ENCODE results near the gene ZFYVE28. TPM values are rescaled to one million over a fixed set of nuclear protein-coding genes. Genes with fewer than 3 reads are reported as not detected.

The ZFYVE28 gene
- total RNA-seq, 2 donors from 2014 or later = 5.7 to 16.8 TPM

DNA sequence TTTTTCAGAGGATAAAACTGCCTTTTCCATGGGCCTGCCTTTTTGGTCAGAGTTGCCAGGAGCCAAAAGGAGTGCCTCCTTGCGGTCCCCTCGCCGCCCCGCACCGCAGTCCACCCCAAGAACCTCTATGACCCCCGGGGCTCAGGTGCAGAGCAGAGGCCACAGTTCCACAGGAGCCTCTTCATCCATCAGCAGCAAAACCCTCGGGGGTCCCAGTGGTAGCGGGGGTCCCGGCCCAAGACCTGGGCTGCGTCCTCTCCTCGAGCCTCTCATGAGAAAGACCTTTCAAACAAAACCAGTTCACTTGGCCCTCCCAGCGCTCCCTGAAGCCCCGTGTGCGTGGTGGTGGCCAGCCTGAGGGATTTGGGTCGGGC, 16.8 kb downstream of the ZFYVE28 start:
- ATAC-seq (no peak), DNase-seq (no peak)
- Histone ChIP-seq H3K4me1 (peaks cover 26% of the 10 kb centered on the region), H3K27ac (no peak overlapping the region), H3K4me3 (no peak overlapping the region), H3K36me3 (replicated peaks in 1 of 2; ENCODE audit: insufficient read depth in 1 of 2, low read depth in 2 of 2) (no peaks in the 10 kb centered on the region), H3K27me3 (no peaks in the 10 kb centered on the region), H3K9me3 (no peaks in the 10 kb centered on the region)
- WGBS, 2 donors = 50 to 56% methylated on average over 8 to 14 of the region's 15 CpGs
- intact Hi-C loops (cut with DNase I) = no loop called here
- TF ChIP-seq POLR2A (IDR thresholded peaks at IDR 0.05) = no peak
- TF ChIP-seq, protein P1, sequence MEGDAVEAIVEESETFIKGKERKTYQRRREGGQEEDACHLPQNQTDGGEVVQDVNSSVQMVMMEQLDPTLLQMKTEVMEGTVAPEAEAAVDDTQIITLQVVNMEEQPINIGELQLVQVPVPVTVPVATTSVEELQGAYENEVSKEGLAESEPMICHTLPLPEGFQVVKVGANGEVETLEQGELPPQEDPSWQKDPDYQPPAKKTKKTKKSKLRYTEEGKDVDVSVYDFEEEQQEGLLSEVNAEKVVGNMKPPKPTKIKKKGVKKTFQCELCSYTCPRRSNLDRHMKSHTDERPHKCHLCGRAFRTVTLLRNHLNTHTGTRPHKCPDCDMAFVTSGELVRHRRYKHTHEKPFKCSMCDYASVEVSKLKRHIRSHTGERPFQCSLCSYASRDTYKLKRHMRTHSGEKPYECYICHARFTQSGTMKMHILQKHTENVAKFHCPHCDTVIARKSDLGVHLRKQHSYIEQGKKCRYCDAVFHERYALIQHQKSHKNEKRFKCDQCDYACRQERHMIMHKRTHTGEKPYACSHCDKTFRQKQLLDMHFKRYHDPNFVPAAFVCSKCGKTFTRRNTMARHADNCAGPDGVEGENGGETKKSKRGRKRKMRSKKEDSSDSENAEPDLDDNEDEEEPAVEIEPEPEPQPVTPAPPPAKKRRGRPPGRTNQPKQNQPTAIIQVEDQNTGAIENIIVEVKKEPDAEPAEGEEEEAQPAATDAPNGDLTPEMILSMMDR (IDR thresholded peaks at IDR 0.05) = no peak

DNA sequence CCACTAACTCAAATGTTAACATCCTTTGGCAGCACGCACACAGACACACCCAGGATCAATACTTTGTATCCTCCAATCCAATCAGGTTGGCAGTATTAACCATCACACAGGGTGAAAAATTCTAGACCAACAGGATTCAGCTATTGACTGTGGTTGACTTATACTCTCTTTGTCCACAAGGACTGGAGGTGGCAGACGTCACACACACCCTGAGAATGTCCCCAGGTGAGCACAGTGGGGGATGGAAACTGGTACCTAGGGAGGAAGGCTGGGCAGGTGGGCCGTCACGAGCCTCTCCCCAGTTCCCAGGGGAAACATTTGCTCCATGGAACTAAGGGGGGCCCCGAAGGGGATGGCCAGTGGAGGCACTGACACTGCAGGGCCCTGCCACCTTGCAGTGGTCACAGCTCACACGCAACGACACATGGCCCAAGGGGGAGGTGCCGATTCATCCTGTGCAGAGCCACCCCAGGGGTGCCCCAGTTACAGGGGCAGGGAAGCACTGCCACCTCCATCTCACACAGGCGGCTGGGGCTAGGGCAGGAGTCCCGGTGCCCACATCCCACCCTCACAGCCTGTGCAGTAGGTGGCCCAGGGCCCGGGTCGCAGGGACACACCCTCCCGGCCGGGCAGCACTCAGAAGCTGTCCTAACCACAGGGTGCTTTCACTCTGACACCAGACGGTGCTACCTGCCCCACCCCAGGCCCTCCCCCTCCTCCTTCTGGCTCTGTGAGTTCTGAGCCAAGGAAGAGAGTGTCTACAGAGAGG, 17.4 kb downstream of the ZFYVE28 start:
- 60 to 61% methylated on average over 9 to 15 of the region's 15 CpGs for WGBS, 2 donors
- DNase-seq (peak; percentile 35 to 79 (median 72)), ATAC-seq (peak; percentile 60)
- Histone ChIP-seq H3K9me3 (no peaks in the 10 kb centered on the region), H3K27ac (no peak overlapping the region), H3K4me1 (peaks cover 26% of the 10 kb centered on the region), H3K4me3 (no peak overlapping the region), H3K27me3 (no peaks in the 10 kb centered on the region), H3K36me3 (replicated peaks in 1 of 2; ENCODE audit: insufficient read depth in 1 of 2, low read depth in 2 of 2) (no peaks in the 10 kb centered on the region)
- intact Hi-C loops (cut with DNase I) = no loop called here
- no peak for TF ChIP-seq POLR2A (IDR thresholded peaks at IDR 0.05)
- TF ChIP-seq, protein P1 (IDR thresholded peaks at IDR 0.05) = peak in 4 of 7 experiments; percentile 28 to 49 (median 40)

DNA sequence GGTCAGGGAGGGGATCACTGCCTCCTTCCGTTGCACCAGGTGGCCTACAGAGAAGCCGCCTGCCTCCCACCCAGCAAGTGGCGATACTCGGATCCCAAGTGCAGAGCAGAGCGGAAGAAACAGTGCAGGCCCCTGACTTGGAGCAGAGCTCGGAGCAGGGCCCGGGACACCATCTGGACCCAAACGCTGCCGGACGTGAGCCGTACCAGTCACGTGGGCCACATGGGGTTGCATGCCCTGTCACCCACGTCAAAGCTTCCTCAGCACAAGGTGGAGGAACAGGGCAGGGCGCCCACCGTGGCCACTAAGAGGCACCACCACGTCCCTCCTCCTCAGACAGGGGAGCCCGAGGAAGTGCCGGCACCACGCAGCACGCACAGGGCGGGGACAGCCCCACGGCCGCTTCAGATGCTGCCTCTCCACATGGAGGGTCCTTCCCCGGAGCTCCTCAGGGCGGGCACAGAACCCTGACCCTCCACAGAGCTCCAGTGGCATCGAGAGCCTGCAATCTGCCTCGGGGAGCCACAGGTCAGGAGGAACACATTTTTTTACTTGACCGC, 18.7 kb downstream of the ZFYVE28 start:
- Histone ChIP-seq H3K4me3 (no peak overlapping the region), H3K36me3 (replicated peaks in 1 of 2; ENCODE audit: insufficient read depth in 1 of 2, low read depth in 2 of 2) (no peaks in the 10 kb centered on the region), H3K9me3 (no peaks in the 10 kb centered on the region), H3K27ac (no peak overlapping the region), H3K27me3 (no peaks in the 10 kb centered on the region), H3K4me1 (peaks cover 26% of the 10 kb centered on the region)
- ATAC-seq (no peak), DNase-seq (no peak)
- WGBS, 2 donors = 79 to 87% methylated on average over 6 to 26 of the region's 28 CpGs
- intact Hi-C loops (cut with DNase I) = no loop called here
- TF ChIP-seq, protein P1 (IDR thresholded peaks at IDR 0.05) = no peak
- no peak for TF ChIP-seq POLR2A (IDR thresholded peaks at IDR 0.05)

DNA sequence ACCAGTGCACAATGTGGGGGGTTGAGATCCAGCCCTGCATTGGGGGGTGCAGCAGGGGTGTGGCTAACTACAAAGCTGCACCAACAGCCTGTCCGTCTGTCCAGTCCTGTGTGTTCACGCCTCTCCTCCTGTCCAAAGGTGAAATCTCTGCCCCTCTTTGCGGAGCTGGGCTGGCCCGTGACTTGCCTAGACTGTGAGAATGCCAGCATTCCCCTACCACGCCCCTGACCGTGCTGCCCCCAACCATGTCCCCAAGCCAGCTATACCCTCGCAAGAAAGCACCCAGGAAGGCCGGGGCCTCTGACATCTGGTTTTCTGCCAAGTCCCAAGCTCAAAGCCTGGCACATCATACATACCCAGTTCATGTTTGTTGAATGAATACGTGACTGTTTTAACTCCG, 19.2 kb downstream of the ZFYVE28 start:
- Histone ChIP-seq H3K36me3 (replicated peaks in 1 of 2; ENCODE audit: insufficient read depth in 1 of 2, low read depth in 2 of 2) (no peaks in the 10 kb centered on the region), H3K27me3 (no peaks in the 10 kb centered on the region), H3K9me3 (no peaks in the 10 kb centered on the region), H3K4me1 (peaks cover 27% of the 10 kb centered on the region), H3K4me3 (no peak overlapping the region), H3K27ac (no peak overlapping the region)
- ATAC-seq (no peak), DNase-seq (no peak)
- 81 to 95% methylated on average over 4 to 10 of the region's 10 CpGs for WGBS, 2 donors
- TF ChIP-seq POLR2A (IDR thresholded peaks at IDR 0.05) = no peak
- TF ChIP-seq, protein P1 (IDR thresholded peaks at IDR 0.05) = no peak
- intact Hi-C loops (cut with DNase I) = no loop called here

Measured in body of pancreas (tissue), 4 donors.